HepG2 (cell line): ENCODE results near the gene SLC26A4. TPM values are rescaled to one million over a fixed set of nuclear protein-coding genes. Genes with fewer than 3 reads are reported as not detected.
A peak's percentile ranks its signal among the peaks of the same experiment; 100 is the strongest.

Source experiments
- AGO1 ChIP-seq: fragments of 200-400 bp; formaldehyde crosslinking; IDR thresholded peaks from 2 replicates; pipeline ENCODE4 v1.6.1; 2017; ENCODE audit warnings: mild to moderate bottlenecking, low read depth, low read length, moderate library complexity; ENCODE audit not compliant: poor library complexity, severe bottlenecking
- ARHGAP35 ChIP-seq: sonication (generic); formaldehyde crosslinking; IDR thresholded peaks from 2 replicates; pipeline ENCODE4 v1.9.0; 2022; ENCODE audit warnings: mild to moderate bottlenecking, inconsistent platforms, moderate library complexity, missing genetic modification reagents, borderline replicate concordance
- ELF1 ChIP-seq: sonication (generic); formaldehyde crosslinking; IDR thresholded peaks from 2 replicates; pipeline ENCODE4 v1.4.0; 2020; ENCODE audit warnings: missing genetic modification reagents
- IRF1 ChIP-seq: sonication (generic); formaldehyde crosslinking; IDR thresholded peaks from 2 replicates; pipeline ENCODE4 v1.4.0; 2020; ENCODE audit warnings: low read depth, mild to moderate bottlenecking, missing genetic modification reagents
- KLF16 ChIP-seq, 2 experiments: sonication (generic) in 1 of 2; formaldehyde crosslinking in 1 of 2; IDR thresholded peaks; 2 replicates each; pipeline versions ENCODE4 v1.6.1 to v1.8.0; 2016 to 2023; ENCODE audit warnings: missing genetic modification reagents in 2 of 2, missing compliant biosample characterization in 1 of 2
- MLLT10 ChIP-seq: sonication (generic); formaldehyde crosslinking; IDR thresholded peaks from 2 replicates; pipeline ENCODE4 v1.4.0; 2020; ENCODE audit warnings: missing genetic modification reagents
- PHB2 ChIP-seq: fragments of 450-650 bp; IDR thresholded peaks from 2 replicates; pipeline ENCODE4 v1.6.1; 2018; ENCODE audit not compliant: partially characterized antibody
- YY1 ChIP-seq: IDR thresholded peaks from 2 replicates; pipeline ENCODE4 v1.6.1; 2011; ENCODE audit warnings: low read length, low read depth, moderate library complexity, mild to moderate bottlenecking; ENCODE audit not compliant: insufficient read depth, insufficient replicate concordance
- ZNF331 ChIP-seq: sonication (generic); formaldehyde crosslinking; IDR thresholded peaks from 2 replicates; pipeline ENCODE4 v1.4.0; 2020; ENCODE audit warnings: missing genetic modification reagents
- ZNF451 ChIP-seq: sonication (generic); formaldehyde crosslinking; IDR thresholded peaks from 2 replicates; pipeline ENCODE4 v1.5.0; 2020; ENCODE audit warnings: mild to moderate bottlenecking, missing genetic modification reagents
- ZNF496 ChIP-seq: sonication (generic); formaldehyde crosslinking; IDR thresholded peaks from 2 replicates; pipeline ENCODE4 v1.8.1; 2023; ENCODE audit warnings: mild to moderate bottlenecking, moderate library complexity, missing genetic modification reagents; ENCODE audit not compliant: insufficient replicate concordance
- ZNF644 ChIP-seq: IDR thresholded peaks from 2 replicates; pipeline ENCODE4 v1.6.1; 2016; ENCODE audit warnings: low read depth
- ZNF652 ChIP-seq: IDR thresholded peaks from 2 replicates; pipeline ENCODE4 v1.6.1; 2016; ENCODE audit warnings: low read depth, borderline replicate concordance
- ZNF660 ChIP-seq: sonication (generic); formaldehyde crosslinking; IDR thresholded peaks from 2 replicates; pipeline ENCODE4 v1.5.1; 2020; ENCODE audit warnings: mild to moderate bottlenecking, low read depth, missing genetic modification reagents, borderline replicate concordance
- ZNF713 ChIP-seq: sonication (generic); formaldehyde crosslinking; IDR thresholded peaks from 2 replicates; pipeline ENCODE4 v1.4.0; 2020; ENCODE audit warnings: mild to moderate bottlenecking, missing genetic modification reagents
- ZNF761 ChIP-seq: sonication (generic); formaldehyde crosslinking; conservative IDR thresholded peaks from 2 replicates; pipeline ENCODE4 v1.4.0; 2020; ENCODE audit warnings: mild to moderate bottlenecking, missing genetic modification reagents
- polyA plus RNA-seq, 8 experiments: library from polyadenylated mRNA; depleted of rRNA in 3 of 8; stranded (reverse) in 7 of 8; unstranded in 1 of 8; fragments of >200 nt; fragmentation: Illumina TruSeq in 4 of 8; extraction: Trizol in 4 of 8; gene quantifications; 2 replicates each; pipeline versions ENCODE4 v1.2.1 to v1.2.3, GENCODE V29; 2011 to 2016; ENCODE audit warnings: low read depth in 4 of 8, missing spikeins in 1 of 8, mixed read lengths in 1 of 8; ENCODE audit not compliant: insufficient read depth in 1 of 8
- total RNA-seq, 5 experiments: library from RNA; depleted of rRNA; stranded (reverse); fragments of >200 nt; fragmentation: Illumina TruSeq; extraction: Trizol; gene quantifications; 2 replicates each; pipeline ENCODE4 v1.2.3, GENCODE V29; 2016; ENCODE audit warnings: low read depth in 1 of 5
- TF ChIP-seq, protein P1 (sequence below): sonication (generic); formaldehyde crosslinking; IDR thresholded peaks from 2 replicates; pipeline ENCODE4 v1.4.0; 2020; ENCODE audit warnings: missing genetic modification reagents
- TF ChIP-seq, protein P2 (sequence below): sonication (generic); formaldehyde crosslinking; IDR thresholded peaks from 2 replicates; pipeline ENCODE4 v1.4.0; 2020; ENCODE audit warnings: mild to moderate bottlenecking, missing genetic modification reagents
- TF ChIP-seq, protein P3 (sequence below): sonication (generic); formaldehyde crosslinking; IDR thresholded peaks from 2 replicates; pipeline ENCODE4 v1.5.1; 2020; ENCODE audit warnings: missing genetic modification reagents, mild to moderate bottlenecking, borderline replicate concordance
- TF ChIP-seq, protein P4 (sequence below): sonication (generic); formaldehyde crosslinking; IDR thresholded peaks from 2 replicates; pipeline ENCODE4 v1.4.0; 2020; ENCODE audit warnings: missing genetic modification reagents

SLC26A4 gene
- total and polyA plus RNA-seq, 2 of the 13 experiments (the other 11 are each of a cell fraction or from before 2014, with no cell fraction given): 0.08 to 0.11 TPM

DNA sequence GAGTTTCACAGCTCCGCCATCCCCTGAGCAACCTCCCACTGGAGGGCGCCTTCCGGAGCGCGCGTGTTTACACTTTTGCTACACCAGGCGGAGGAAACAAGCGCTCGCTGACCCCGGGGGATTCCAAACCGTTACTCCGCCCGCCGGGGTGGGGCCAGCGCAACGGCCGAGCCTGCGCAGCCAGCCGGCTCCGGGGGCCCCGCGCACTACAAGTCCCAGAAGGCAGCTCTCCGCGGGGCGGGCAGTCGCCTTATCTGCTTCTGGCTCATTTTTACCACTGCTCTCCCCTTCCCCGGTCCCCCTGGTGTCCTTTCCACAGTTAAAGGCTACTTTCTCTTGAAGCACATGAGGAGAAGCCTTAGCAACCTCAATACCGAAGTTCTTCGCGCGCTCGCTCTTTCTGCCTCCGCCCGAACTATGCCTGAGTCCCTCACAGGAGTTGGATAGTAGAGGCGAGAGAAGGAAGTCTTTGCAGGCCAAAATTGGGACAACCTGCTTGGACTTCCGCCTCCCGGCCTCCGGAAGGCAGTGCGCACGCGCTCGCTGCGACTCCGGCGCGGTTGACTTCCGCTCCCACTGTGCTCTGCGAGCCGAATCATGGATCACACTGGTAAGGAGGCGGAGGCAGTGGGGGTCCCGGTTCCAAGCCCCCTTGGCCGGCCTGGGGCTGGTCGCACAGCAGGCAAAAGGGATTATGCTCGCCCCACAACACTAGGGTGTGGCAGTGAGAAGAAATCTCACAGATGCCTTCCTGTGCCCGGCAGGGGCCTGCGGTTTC, 83.1 kb downstream of the SLC26A4 start, which contains the start of gene CBLL1 (continued):
- TF ChIP-seq ELF1 (CRISPR knock-in tag) (peak; percentile 96), ZNF496 (CRISPR knock-in tag) (no peak), ZNF652 (CRISPR knock-in tag) (no peak), PHB2 (no peak), ZNF761 (CRISPR knock-in tag) (no peak), ZNF331 (CRISPR knock-in tag) (peak; percentile 35), YY1 (peak; percentile 73), ZNF451 (peak; percentile 25; the same call in 1 of the 2 replicates), ZNF660 (CRISPR knock-in tag) (no peak), KLF16 (CRISPR knock-in tag; IDR thresholded peaks at IDR 0.05) (peak in 1 of 2 experiments; percentile 55; a peak in 1 of 4 replicates), ZNF713 (CRISPR knock-in tag) (0 out of 2 replicates have a peak, but pooled peaks have one; percentile 47), AGO1 (no peak), MLLT10 (CRISPR knock-in tag) (no peak), ARHGAP35 (CRISPR knock-in tag) (no peak), ZNF644 (0 out of 2 replicates have a peak, but pooled peaks have one; percentile 25), IRF1 (CRISPR knock-in tag) (no peak)
- TF ChIP-seq, protein P1, sequence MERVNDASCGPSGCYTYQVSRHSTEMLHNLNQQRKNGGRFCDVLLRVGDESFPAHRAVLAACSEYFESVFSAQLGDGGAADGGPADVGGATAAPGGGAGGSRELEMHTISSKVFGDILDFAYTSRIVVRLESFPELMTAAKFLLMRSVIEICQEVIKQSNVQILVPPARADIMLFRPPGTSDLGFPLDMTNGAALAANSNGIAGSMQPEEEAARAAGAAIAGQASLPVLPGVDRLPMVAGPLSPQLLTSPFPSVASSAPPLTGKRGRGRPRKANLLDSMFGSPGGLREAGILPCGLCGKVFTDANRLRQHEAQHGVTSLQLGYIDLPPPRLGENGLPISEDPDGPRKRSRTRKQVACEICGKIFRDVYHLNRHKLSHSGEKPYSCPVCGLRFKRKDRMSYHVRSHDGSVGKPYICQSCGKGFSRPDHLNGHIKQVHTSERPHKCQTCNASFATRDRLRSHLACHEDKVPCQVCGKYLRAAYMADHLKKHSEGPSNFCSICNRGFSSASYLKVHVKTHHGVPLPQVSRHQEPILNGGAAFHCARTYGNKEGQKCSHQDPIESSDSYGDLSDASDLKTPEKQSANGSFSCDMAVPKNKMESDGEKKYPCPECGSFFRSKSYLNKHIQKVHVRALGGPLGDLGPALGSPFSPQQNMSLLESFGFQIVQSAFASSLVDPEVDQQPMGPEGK (CRISPR knock-in tag): peak; percentile 62
- TF ChIP-seq, protein P2, sequence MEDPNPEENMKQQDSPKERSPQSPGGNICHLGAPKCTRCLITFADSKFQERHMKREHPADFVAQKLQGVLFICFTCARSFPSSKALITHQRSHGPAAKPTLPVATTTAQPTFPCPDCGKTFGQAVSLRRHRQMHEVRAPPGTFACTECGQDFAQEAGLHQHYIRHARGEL (CRISPR knock-in tag): 0 out of 2 replicates have a peak, but pooled peaks have one; percentile 54
- TF ChIP-seq, protein P3, sequence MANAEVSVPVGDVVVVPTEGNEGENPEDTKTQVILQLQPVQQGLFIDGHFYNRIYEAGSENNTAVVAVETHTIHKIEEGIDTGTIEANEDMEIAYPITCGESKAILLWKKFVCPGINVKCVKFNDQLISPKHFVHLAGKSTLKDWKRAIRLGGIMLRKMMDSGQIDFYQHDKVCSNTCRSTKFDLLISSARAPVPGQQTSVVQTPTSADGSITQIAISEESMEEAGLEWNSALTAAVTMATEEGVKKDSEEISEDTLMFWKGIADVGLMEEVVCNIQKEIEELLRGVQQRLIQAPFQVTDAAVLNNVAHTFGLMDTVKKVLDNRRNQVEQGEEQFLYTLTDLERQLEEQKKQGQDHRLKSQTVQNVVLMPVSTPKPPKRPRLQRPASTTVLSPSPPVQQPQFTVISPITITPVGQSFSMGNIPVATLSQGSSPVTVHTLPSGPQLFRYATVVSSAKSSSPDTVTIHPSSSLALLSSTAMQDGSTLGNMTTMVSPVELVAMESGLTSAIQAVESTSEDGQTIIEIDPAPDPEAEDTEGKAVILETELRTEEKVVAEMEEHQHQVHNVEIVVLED (CRISPR knock-in tag): peak; percentile 82
- TF ChIP-seq, protein P4, sequence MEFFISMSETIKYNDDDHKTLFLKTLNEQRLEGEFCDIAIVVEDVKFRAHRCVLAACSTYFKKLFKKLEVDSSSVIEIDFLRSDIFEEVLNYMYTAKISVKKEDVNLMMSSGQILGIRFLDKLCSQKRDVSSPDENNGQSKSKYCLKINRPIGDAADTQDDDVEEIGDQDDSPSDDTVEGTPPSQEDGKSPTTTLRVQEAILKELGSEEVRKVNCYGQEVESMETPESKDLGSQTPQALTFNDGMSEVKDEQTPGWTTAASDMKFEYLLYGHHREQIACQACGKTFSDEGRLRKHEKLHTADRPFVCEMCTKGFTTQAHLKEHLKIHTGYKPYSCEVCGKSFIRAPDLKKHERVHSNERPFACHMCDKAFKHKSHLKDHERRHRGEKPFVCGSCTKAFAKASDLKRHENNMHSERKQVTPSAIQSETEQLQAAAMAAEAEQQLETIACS (CRISPR knock-in tag): no peak; the same call in 1 of the 2 replicates
